Peyer's patch (tissue), 4 donors: Measurements from ENCODE around the gene VGLL1.

Experiments
- CTCF ChIP-seq, 6 experiments: fragments of 450-650 bp in 4 of 6; fragments of 200-600 bp in 2 of 6; sonication (generic) in 1 of 6; IDR thresholded peaks; one replicate each; pipeline ENCODE4 v1.5.1; 2017 to 2019; ENCODE audit warnings: antibody characterized with exemption in 6 of 6, mild to moderate bottlenecking in 3 of 6, moderate library complexity in 1 of 6
- POLR2A ChIP-seq, 2 donors: fragments of 450-650 bp; IDR thresholded peaks; one replicate each; pipeline ENCODE4 v1.5.1; 2017; ENCODE audit warnings: antibody characterized with exemption in 2 of 2, mild to moderate bottlenecking in 2 of 2, moderate library complexity in 2 of 2

- TF ChIP-seq CTCF (IDR thresholded peaks at IDR 0.05) (no peak), POLR2A (IDR thresholded peaks at IDR 0.05) (no peak)
Observed at GRCh38 chrX:136541294-136541693, 9.3 kb downstream of the VGLL1 start.
